HG03342 (cell line): ENCODE results near the gene LY6G5C.

ENCODE experiments used
- ATAC-seq: cut with Tn5 transposase; IDR thresholded peaks from one replicate; pipeline ENCODE4 v1.9.1; 2021; ENCODE audit warnings: mild to moderate bottlenecking, moderate library complexity; ENCODE audit not compliant: unreplicated experiment

Gene LY6G5C, protein sequence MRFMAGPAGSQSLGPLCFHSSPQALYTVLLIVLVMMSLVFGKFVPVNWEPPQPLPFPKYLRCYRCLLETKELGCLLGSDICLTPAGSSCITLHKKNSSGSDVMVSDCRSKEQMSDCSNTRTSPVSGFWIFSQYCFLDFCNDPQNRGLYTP

GRCh38 chr6:31680226-31681134 lies at the start of gene LY6G5C:
LY6G5C (minus strand) TSS chr6:31681067; CDS start chr6:31680373, 694 bp downstream.
- ATAC-seq = no peak

DNA sequence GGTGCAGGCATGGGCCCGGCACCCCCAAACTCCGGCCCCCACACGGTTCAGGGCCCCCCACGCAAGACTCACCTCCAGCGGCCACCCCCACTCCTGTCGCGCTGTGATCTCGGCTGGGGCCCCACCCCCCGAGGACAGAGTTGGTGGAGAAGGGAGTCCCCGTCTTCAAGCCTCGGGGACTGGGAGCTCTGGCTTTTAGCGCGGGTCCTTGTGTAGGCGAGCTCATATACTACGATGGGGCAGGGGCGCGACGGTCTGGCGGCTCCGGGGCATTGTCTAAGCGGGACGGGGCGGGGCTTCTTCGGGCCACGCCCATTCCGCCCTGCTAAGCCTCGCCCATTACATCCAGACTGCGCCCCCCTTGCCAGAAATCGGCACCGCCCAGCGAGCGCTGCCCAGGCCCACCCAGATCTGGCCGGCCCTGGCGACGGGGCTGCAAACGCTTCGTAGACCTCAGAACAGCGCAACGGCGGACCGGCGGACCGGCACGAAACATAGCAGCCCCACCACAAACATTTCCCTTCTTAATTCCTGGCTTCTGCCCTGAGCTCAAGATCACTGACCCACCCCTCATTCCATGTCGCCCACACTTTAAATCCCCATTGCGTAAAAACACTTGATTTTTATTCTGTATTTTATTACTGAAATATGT lies 49.2 kb upstream of the LY6G5C start:
- peak; percentile 31 for ATAC-seq

DNA sequence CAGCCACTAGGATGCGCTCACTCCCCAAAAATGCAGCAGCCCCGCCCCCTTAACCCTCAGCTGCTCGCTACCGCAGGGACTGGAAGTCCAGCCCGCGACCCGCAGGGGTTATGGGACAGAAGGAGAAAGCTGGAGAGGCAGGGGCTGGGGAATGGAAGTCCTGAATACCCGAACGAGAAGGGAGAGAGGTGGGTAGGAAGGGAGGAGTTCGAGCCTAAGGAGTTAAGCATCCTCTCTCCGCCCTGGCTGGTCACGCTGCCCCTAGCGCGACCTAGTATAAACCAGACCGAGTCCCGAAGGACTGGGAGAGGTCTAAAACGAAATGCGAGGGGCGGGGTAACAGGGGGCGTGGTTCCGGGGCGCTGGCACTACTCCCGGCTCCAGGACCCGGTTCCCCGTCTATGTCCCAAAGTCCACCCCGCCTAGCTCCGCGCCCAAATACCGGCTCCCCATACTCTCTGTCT lies 48.7 kb upstream of the LY6G5C start:
- peak; percentile 42 for ATAC-seq

- ATAC-seq = peak; percentile 19
Measured at GRCh38 chr6:31728767-31729514, 48.1 kb upstream of the LY6G5C start, which contains the start of gene DDAH2. DDAH2 (minus strand) TSS chr6:31729299; CDS start chr6:31729161, 138 bp downstream.

- ATAC-seq = no peak
Measured at GRCh38 chr6:31727717-31728671, 47.1 kb upstream of the LY6G5C start.

DNA sequence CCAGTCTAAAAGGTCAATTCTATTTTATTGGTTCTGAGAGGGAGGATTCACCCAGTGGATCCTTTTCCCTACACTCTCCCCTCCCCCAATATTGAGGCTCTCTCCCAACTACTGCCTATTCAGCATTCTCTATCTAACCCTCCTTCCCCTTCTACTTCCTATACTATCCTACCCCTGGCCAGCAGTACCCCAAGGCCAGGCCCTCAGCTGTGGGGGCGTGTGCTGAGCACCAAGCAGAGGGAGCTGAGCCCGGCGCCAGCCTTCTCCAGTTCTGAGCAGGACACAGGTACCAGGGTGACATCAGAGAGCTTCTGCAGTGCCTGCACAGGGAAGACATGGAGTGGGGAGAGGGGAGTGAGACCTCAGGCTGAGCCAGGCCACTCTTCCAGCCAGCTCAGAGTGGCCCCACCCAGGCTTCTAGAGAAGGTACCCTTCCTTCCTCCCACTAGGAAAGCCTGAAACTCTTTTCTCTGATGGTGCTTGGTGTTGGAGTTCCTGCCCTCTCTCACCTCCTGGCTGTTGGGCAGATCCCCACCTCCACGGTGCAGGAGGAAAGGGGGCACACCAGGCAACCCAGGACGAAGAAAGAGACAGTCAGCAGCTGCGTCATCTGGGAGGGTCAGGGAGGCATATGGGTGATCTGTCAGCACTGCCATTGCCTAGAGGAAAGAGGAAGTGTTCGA lies 46.3 kb upstream of the LY6G5C start:
- ATAC-seq = no peak

- no peak for ATAC-seq
Measured at GRCh38 chr6:31725502-31726350, 44.9 kb upstream of the LY6G5C start.

DNA sequence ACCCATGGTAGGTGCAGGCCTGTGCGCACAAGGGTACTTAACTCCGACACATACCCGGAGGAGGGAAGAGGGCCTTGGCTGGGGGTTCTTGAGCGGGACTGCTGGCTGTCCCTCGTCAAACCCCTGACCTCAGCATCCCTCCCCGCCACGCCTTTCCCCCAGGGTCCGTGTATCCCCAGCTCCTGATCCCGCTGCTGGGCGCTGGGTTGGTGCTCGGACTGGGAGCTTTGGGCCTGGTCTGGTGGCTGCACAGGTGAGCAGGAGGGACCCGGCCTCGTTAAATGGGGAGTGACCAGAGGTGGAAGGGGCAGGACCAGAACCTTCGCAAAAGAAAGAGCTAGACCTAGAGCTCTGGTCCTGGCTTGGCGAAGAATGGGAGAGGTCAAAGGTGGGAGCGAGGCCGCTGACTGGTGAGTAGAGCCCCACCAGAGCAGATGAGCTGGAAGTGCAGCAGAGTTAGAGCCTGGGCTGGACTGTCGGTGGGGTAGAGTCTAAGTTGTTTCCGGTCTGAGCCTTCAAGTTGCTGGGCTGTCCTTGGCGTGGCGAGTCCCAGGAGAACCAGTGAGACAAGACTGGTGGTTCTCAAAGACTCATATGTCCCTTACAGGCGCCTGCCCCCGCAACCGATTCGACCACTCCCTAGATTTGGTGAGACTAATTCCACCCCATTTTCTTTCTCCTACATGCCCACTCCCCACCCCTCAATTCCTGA lies 43.3 kb upstream of the LY6G5C start:
- no peak for ATAC-seq

DNA sequence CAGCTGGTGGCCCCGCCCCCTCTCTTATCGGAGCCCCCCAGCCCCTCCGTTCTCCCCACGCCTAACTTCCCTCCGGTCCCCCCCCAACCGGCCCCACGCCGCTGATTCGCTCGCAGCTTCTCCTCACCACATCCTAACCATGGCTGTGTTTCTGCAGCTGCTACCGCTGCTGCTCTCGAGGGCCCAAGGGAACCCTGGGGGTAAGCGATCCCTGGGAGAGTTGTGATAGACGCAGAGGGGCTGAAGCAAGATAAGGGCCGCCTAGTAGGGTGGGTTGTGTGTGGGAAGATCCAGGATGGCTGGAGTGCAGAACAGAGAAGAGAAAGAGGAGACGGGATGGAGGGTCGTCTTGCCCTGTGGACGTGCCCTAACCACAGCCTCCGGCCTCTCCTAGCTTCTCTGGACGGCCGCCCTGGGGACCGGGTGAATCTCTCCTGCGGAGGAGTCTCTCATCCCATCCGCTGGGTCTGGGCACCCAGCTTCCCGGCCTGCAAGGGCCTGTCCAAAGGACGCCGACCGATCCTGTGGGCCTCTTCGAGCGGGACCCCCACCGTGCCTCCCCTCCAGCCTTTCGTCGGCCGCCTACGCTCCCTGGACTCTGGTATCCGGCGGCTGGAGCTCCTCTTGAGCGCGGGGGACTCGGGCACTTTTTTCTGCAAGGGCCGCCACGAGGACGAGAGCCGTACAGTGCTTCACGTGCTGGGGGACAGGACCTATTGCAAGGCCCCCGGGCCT lies 42.5 kb upstream of the LY6G5C start, which contains the start of gene MPIG6B:
Gene MPIG6B, plus strand, starts transcription at position 129 of the 735 bp plus-strand sequence. Its CDS starts 11 bp downstream, at position 140.
- ATAC-seq = no peak

DNA sequence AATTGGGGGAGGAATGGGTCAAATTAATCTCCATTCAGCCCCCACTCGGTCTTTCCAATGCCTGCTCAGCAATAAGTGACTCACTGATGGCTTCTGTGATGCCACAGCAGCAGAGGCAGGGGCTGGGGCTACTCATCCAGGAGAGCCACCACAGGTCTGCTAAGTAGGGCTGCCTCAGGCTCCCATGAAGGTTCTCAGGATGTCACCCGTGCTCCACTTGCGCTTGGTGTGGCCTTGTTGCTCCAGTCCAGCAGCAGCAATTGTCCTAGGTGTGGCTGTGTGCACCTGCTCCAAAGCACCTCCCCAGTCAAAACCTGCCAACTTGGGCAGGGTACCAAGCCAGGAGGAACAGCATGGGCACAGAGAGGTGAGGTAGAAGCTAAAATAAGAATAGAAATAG lies 41.3 kb upstream of the LY6G5C start:
- ATAC-seq = no peak

DNA sequence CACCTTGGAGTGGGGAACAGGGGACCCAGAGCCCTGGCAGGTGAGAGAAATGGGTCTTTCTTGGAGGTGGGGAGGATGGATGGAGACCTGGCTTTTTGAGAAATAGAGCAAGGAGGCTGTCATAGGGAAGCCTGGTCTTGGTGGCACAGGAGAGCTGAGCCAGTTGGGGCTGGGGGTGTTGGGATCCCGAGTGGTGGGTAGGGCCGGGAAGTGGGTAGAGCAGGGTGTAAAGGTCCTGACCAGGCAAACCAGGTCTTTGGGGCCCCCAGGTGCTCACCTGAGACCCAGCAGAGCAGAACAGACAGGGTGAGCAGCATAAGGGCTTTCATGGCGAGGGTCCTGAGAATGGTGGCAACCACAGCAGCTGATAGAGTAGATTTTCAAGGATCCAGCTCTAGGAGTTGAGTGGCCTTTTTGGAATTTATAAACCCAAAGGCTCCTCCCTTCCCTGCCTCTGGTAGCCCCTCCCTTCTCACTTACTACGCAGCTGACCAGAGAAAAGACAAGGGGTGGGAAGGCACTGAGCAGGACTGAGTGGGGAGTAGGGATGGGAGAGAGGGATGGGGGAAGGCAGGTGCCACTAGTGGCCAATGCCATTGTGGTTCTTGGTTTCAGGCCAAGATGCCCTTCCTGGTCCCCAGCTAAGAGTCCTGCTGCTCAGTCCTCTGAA lies 40.6 kb upstream of the LY6G5C start, which contains the start of gene LY6G6C:
Gene LY6G6C, minus strand, starts transcription at position 396 of the 670 bp plus-strand sequence. Its CDS starts 67 bp downstream, at position 329.
- no peak for ATAC-seq

DNA sequence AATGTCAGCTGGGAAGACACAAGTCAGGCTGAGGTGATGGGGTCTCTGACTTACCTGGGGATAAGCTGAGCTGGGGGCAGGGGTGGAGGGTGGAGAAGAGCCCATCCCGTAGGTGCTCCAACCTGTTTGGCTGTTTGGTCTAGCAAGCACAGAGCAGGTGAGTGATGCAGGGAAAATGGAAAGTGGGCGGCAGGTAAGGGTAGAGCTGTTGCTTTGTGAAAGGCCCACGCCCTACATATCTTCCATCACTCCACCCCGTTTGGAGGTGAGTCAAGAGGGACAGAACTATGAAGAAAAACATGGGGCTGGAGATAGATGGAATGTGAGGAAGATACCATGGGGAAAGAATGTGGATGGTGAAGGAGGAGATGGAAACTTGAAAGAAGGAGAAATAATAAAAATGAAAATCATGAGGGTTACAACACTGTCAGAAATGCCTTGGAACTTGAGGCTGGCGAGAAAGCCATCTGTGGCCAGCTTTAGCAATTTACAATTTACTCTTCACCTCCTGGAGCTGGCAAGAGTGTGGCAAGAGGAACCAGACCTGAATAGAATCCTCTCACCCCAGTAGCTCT lies 39.4 kb upstream of the LY6G5C start:
- ATAC-seq = no peak

DNA sequence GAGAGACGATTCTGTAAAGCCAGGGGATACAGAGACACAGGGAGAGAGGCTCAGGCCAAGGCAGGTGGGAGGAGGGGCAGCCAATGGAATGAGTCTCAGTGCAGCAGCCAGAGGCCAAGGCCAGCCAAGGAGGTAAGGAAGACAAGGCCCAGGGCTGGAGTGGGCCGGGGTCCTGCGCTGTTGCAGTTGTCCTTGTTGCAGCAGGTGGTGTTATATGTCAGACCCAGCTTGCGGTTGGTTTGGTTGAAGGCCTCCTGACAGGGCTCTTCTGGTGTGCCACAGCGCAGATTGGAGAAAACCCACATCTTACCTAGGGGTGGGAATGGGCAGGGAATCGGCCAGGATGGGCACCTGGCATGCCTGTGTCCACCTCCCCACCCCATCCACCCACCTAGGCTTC lies 38.1 kb upstream of the LY6G5C start:
- no peak for ATAC-seq

- no peak for ATAC-seq
Measured at GRCh38 chr6:31718265-31718664, 37.4 kb upstream of the LY6G5C start.

- no peak for ATAC-seq
Measured at GRCh38 chr6:31717499-31718222, 36.8 kb upstream of the LY6G5C start.
